Loucy (cell line): ENCODE data around the gene DEDD.

Experiments
- CTCF ChIP-seq: fragments of 200-600 bp; sonication (generic); conservative IDR thresholded peaks from 2 replicates; pipeline ENCODE4 v1.5.1; 2014; ENCODE audit warnings: mild to moderate bottlenecking, antibody characterized with exemption, low read length
- EZH2phosphoT487 ChIP-seq: fragments of 200-600 bp; IDR thresholded peaks from 2 replicates; pipeline ENCODE4 v1.6.1; 2018; ENCODE audit warnings: antibody characterized with exemption, mild to moderate bottlenecking, moderate library complexity, borderline replicate concordance

GRCh38 chr1:161117759-161118581 lies 14.5 kb downstream of the DEDD start, which contains the start of the genes NIT1 and PFDN2:
- TF ChIP-seq CTCF (no peak), EZH2phosphoT487 (no peak)
